GM12873 (cell line): ENCODE measurements around the gene TENM4.

ENCODE experiments used
- TF ChIP-seq, protein P1 (sequence below): IDR thresholded peaks from 2 replicates; pipeline ENCODE4 v1.5.1; 2012; ENCODE audit warnings: low read depth, mild to moderate bottlenecking, moderate library complexity, low read length, control low read depth; ENCODE audit not compliant: insufficient read depth; ENCODE audit errors: missing control alignments

TENM4 gene

DNA sequence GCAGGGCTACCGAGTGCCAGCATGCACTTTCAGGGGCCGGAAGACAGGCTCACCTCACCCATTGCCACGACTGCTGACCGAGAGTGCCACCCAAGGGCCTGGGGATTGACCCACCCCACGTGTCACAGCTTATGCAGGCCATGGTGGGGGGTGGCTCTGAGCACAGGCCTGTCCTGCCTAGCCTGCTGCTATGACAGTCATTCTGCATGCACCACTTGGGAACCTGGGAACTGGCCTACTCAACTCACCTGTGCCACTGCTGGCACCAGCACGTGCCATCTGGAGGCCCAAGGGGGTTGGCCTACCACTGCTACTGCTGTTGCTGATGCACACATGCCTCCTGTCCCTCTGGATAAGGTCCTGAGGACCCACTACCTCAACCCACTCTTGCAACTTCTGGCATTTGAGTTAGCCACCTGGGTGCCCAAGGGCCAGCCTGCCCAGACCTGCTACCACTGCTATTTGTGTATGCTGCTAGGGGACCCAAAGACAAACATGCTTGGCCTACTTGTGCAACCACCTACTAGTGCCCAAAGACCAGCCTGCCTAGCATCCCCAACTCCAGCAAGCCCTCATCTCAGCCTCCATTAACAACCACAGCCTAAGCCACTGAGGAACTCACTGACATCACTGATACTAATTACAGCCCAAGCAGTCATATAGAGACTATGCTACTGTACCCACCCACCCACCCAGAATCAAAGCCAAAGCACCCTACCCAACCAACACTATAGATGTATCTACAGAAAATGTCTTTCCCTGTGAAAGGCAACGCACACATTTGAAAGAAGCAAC is 807.1 kb downstream of the TENM4 start:
- TF ChIP-seq, protein P1, sequence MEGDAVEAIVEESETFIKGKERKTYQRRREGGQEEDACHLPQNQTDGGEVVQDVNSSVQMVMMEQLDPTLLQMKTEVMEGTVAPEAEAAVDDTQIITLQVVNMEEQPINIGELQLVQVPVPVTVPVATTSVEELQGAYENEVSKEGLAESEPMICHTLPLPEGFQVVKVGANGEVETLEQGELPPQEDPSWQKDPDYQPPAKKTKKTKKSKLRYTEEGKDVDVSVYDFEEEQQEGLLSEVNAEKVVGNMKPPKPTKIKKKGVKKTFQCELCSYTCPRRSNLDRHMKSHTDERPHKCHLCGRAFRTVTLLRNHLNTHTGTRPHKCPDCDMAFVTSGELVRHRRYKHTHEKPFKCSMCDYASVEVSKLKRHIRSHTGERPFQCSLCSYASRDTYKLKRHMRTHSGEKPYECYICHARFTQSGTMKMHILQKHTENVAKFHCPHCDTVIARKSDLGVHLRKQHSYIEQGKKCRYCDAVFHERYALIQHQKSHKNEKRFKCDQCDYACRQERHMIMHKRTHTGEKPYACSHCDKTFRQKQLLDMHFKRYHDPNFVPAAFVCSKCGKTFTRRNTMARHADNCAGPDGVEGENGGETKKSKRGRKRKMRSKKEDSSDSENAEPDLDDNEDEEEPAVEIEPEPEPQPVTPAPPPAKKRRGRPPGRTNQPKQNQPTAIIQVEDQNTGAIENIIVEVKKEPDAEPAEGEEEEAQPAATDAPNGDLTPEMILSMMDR, result no peak

DNA sequence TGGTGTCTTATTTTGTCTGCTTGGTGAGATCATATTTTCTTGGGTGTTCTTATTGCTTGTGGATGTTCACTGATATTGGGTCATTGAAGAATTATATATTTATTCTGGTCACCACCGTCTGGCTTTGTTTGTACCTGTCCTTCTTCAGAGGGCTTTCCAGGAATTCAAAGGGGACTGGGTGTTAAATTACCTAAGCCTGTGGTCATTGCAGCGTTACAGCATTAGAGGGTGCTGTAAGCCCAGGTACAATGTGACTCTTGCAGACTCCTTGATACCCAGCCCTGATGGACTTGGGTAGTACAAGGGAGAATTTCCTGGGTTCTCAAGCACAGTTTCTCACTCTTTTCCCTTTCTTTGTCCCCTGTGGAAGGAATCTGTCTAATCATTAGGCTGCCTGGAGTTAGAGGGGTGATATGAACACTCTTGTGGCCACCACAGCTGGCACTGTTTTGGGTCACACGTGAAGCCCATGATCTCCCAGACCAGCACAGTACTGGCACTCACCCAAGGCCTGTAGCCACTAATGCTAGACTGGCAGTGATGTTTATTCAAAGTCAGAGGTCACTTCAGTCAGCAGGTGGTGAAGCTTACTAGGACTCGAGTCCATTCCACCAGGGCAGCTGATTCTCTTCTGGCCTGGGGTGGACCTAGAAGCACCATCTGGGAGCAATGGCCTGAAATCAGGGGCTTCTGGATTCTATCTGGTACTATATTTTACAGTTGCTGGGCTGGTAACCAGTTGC is 810.1 kb downstream of the TENM4 start:
- TF ChIP-seq, protein P1, result peak; percentile 17

DNA sequence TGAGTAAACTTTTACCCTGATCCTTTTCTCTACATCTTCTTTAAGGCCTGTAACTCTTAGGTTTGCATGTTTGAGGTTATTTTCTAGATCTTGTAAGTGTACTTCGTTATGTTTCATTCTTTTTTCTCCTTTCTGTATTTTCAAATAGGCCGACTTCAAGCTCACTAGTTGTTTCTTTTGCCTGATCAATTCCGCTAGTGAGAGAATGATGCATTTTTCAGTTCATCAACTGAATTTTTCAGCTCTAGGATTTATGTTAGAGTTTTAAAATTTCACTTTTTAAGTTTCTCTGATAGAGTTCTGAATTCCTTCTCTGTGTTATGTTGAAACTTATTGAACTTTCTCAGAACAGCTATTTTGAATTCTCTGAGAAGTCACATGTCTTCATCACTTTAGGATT is 810.7 kb downstream of the TENM4 start:
- TF ChIP-seq, protein P1, result no peak

DNA sequence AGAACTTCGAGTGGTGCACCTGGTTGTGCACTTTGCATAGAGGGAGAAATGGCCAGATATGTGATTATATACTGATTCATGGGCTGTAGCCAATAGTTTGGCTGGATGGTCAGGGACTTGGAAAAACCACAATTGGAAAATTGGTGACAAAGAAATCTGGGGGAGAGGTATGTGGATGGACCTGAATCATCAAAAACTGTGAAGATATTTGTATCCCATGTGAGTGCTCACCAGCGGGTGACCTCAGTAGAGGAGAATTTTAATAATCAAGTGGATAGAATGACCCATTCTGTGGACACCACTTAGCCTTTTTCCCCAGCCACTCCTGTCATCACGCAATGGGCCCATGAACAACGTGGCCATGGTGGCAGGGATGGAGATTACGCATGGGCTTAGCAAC is 818.2 kb downstream of the TENM4 start:
- TF ChIP-seq, protein P1, result no peak

DNA sequence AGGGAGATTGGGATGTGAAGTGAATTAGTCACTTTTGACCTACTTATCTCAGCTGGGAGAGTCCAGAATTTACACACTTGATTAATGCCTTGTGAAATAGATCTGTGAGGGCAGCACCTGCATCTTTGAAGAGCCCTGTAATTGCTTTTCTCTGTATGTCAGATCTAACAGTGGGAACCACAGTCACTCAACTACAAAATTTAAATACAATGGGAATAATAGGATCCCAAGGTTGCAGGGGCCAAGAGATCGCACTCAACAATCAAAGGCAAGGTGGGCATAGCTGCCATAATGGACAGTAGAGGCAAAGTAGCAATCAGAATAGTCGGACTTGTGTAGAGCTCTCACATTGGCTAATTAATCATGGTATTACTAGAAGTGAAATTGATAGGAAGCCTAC is 820.7 kb downstream of the TENM4 start:
- TF ChIP-seq, protein P1, result no peak

DNA sequence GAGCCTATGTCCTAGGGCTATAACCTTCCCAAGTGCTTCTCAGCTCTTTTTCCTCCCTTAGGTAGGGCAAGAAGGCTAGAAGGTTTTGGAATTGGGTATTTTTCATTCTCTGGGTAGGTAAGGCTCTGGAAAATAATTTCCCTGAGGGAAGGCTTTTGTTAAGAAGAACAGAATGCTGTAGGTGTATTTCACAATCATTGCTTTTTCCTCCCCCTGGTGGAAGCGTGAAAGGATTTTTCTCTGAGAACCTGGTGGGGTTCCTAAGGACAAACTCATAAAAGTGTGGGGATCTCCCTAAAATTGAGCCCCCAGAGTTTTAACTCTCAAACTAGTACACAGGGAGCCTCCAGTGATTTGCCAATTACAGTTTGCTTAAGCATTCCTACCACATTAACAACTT is 825.1 kb downstream of the TENM4 start:
- TF ChIP-seq, protein P1, result no peak

DNA sequence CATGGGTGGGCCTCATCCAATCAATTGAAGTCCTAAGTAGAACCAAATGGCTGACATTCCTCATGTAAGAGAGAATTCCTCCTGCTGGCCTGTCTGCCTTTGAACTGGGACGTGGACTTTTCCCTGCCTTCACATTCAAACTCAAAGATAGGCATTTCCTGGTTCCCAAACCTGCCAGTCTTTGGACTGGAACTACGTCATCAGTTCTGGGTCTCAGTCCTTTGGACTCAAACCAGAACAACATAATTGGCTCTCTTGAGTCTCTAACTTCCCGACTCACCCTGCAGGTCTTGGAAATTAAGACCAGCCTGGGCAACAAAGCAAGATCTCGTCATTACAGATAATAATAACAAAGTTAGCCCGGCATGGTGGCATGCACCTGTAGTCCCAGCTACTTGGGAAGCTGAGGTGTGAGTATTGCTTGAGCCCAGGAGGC is 827.4 kb downstream of the TENM4 start:
- TF ChIP-seq, protein P1, result no peak
